Measurements from ENCODE around the gene RETREG3. TPM values are rescaled to one million over a fixed set of nuclear protein-coding genes. Genes with fewer than 3 reads are reported as not detected.

RETREG3 gene
- total and polyA plus RNA-seq, 2 of the 13 experiments (the other 11 are each of a cell fraction or from before 2014, with no cell fraction given), result 47.0 to 55.8 TPM

- no peak for TF ChIP-seq HOMEZ (CRISPR knock-in tag; IDR thresholded peaks at IDR 0.05; ENCODE audit: low read depth)
- no peak for TF ChIP-seq ZNF75D (CRISPR knock-in tag; IDR thresholded peaks at IDR 0.05; ENCODE audit: borderline replicate concordance)
- TF ChIP-seq KMT2B (CRISPR knock-in tag; IDR thresholded peaks at IDR 0.05), result no peak; the same call in 1 of the 2 replicates
- TF ChIP-seq ZNF609 (CRISPR knock-in tag; IDR thresholded peaks at IDR 0.05; ENCODE audit: borderline replicate concordance), result peak; percentile 31; the same call in 1 of the 2 replicates
- TF ChIP-seq SMC3 (IDR thresholded peaks at IDR 0.05; ENCODE audit: low read length), result no peak
- TF ChIP-seq UBTF (CRISPR knock-in tag; IDR thresholded peaks at IDR 0.05), result peak; percentile 87
- no peak; the same call in 1 of the 2 replicates for TF ChIP-seq GMEB1 (CRISPR knock-in tag; IDR thresholded peaks at IDR 0.05; ENCODE audit: borderline replicate concordance)
- TF ChIP-seq ZNF691 (CRISPR knock-in tag; IDR thresholded peaks at IDR 0.05; ENCODE audit: borderline replicate concordance, low read depth), result no peak
- peak; percentile 21; the same call in 1 of the 2 replicates for TF ChIP-seq BRCA1 (CRISPR knock-in tag; IDR thresholded peaks at IDR 0.05)
- no peak for TF ChIP-seq ZBTB4 (CRISPR knock-in tag; IDR thresholded peaks at IDR 0.05; ENCODE audit: borderline replicate concordance)
- TF ChIP-seq TP53 (CRISPR knock-in tag; conservative IDR thresholded peaks at IDR 0.05), result no peak
- TF ChIP-seq TCF7L2 (IDR thresholded peaks at IDR 0.05; ENCODE audit: low read depth, low read length), result no peak
These were observed 46.6 kb downstream of the RETREG3 start (continued) for GRCh38 chr17:42562388-42563142.

Data from HepG2 (cell line).